ENCODE results near the gene PELO. TPM values are rescaled to one million over a fixed set of nuclear protein-coding genes. Genes with fewer than 3 reads are reported as not detected.

PELO gene
- total RNA-seq, 1 experiment from 2014 or later: 21.5 TPM

- no peak overlapping the region for H3K27ac ChIP-seq
- no peaks in the 10 kb centered on the region for H3K9me3 ChIP-seq (ENCODE audit: insufficient read depth, low read depth)
- H3K27me3 ChIP-seq (ENCODE audit: insufficient read depth, low read depth): no peaks in the 10 kb centered on the region
- ChIA-PET POLR2A (ENCODE audit: unreplicated experiment) (no interaction called here), CTCF (no interaction called here)
- no peak overlapping the region for H3K4me3 ChIP-seq
- no peaks in the 10 kb centered on the region for H3K4me1 ChIP-seq (replicated peaks; ENCODE audit: insufficient read depth)
- intact Hi-C loops (cut with micrococcal nuclease; ENCODE audit: unreplicated experiment): no loop called here
- DNase-seq: no peak
- H3K4me2 ChIP-seq: no peak overlapping the region
- TF ChIP-seq EZH2 (IDR thresholded peaks at IDR 0.05; ENCODE audit: low read depth) (no peak), CTCF (conservative IDR thresholded peaks at IDR 0.05) (no peak)
- BruUV-seq (replicated peaks): no TSS peak
- H4K20me1 ChIP-seq (ENCODE audit: insufficient read depth): no peaks in the 10 kb centered on the region
- H3K9me2 ChIP-seq (ENCODE audit: insufficient read depth): no peaks in the 10 kb centered on the region
- H3K79me2 ChIP-seq (ENCODE audit: low read depth): no peaks in the 10 kb centered on the region
- no peak overlapping the region for H2AFZ ChIP-seq
- no peaks in the 10 kb centered on the region for H3K36me3 ChIP-seq (ENCODE audit: low read depth)
- H3F3A ChIP-seq (ENCODE audit: insufficient read depth, low read depth): no peaks in the 10 kb centered on the region
Observed at GRCh38 chr5:52821901-52822300, 34.2 kb downstream of the PELO start.

GRCh38 chr5:52822437-52822836 is 34.7 kb downstream of the PELO start:
- H3K4me3 ChIP-seq: no peak overlapping the region
- TF ChIP-seq EZH2 (IDR thresholded peaks at IDR 0.05; ENCODE audit: low read depth) (no peak), CTCF (conservative IDR thresholded peaks at IDR 0.05) (no peak)
- no TSS peak for BruUV-seq (replicated peaks)
- DNase-seq: no peak
- no peaks in the 10 kb centered on the region for H3K9me2 ChIP-seq (ENCODE audit: insufficient read depth)
- no peaks in the 10 kb centered on the region for H3K79me2 ChIP-seq (ENCODE audit: low read depth)
- intact Hi-C loops (cut with micrococcal nuclease; ENCODE audit: unreplicated experiment): no loop called here
- no peak overlapping the region for H3K4me2 ChIP-seq
- no peak overlapping the region for H2AFZ ChIP-seq
- H3K27me3 ChIP-seq (ENCODE audit: insufficient read depth, low read depth): no peaks in the 10 kb centered on the region
- no peaks in the 10 kb centered on the region for H3F3A ChIP-seq (ENCODE audit: insufficient read depth, low read depth)
- no peaks in the 10 kb centered on the region for H3K36me3 ChIP-seq (ENCODE audit: low read depth)
- no peaks in the 10 kb centered on the region for H3K4me1 ChIP-seq (replicated peaks; ENCODE audit: insufficient read depth)
- no peak overlapping the region for H3K27ac ChIP-seq
- no peaks in the 10 kb centered on the region for H4K20me1 ChIP-seq (ENCODE audit: insufficient read depth)
- ChIA-PET POLR2A (ENCODE audit: unreplicated experiment) (no interaction called here), CTCF (no interaction called here)
- H3K9me3 ChIP-seq (ENCODE audit: insufficient read depth, low read depth): no peaks in the 10 kb centered on the region

GRCh38 chr5:52824827-52825226 is 37.1 kb downstream of the PELO start:
- H2AFZ ChIP-seq: no peak overlapping the region
- no TSS peak for BruUV-seq (replicated peaks)
- H3K9me3 ChIP-seq (ENCODE audit: insufficient read depth, low read depth): no peaks in the 10 kb centered on the region; the same call in 1 of the 2 replicates
- TF ChIP-seq CTCF (conservative IDR thresholded peaks at IDR 0.05): no peak
- TF ChIP-seq EZH2 (IDR thresholded peaks at IDR 0.05; ENCODE audit: low read depth): no peak
- ChIA-PET CTCF (no interaction called here), POLR2A (ENCODE audit: unreplicated experiment) (no interaction called here)
- H3K79me2 ChIP-seq (ENCODE audit: low read depth): no peaks in the 10 kb centered on the region
- no peak overlapping the region for H3K27ac ChIP-seq
- no peaks in the 10 kb centered on the region for H3K9me2 ChIP-seq (ENCODE audit: insufficient read depth)
- intact Hi-C loops (cut with micrococcal nuclease; ENCODE audit: unreplicated experiment): no loop called here
- H3K27me3 ChIP-seq (ENCODE audit: insufficient read depth, low read depth): no peaks in the 10 kb centered on the region
- no peak for DNase-seq
- no peak overlapping the region for H3K4me3 ChIP-seq
- no peaks in the 10 kb centered on the region for H4K20me1 ChIP-seq (ENCODE audit: insufficient read depth)
- no peak overlapping the region for H3K4me2 ChIP-seq
- H3K4me1 ChIP-seq (replicated peaks; ENCODE audit: insufficient read depth): no peaks in the 10 kb centered on the region
- H3K36me3 ChIP-seq (ENCODE audit: low read depth): no peaks in the 10 kb centered on the region
- no peaks in the 10 kb centered on the region for H3F3A ChIP-seq (ENCODE audit: insufficient read depth, low read depth)

Measured in PC-9 (cell line).